Lower leg skin (tissue), 3 donors: ENCODE results near the gene EPHA5.

Experiments used
- POLR2A ChIP-seq, 2 donors: fragments of 450-650 bp; IDR thresholded peaks; one replicate each; pipeline ENCODE4 v1.6.1; 2016 to 2017; ENCODE audit warnings: antibody characterized with exemption in 2 of 2, mild to moderate bottlenecking in 1 of 2, moderate library complexity in 1 of 2
- TF ChIP-seq, protein P1 (sequence below), 3 donors: fragments of 450-650 bp; IDR thresholded peaks; one replicate each; pipeline ENCODE4 v1.5.1; 2016; ENCODE audit warnings: antibody characterized with exemption in 3 of 3, mild to moderate bottlenecking in 3 of 3, moderate library complexity in 2 of 3

DNA sequence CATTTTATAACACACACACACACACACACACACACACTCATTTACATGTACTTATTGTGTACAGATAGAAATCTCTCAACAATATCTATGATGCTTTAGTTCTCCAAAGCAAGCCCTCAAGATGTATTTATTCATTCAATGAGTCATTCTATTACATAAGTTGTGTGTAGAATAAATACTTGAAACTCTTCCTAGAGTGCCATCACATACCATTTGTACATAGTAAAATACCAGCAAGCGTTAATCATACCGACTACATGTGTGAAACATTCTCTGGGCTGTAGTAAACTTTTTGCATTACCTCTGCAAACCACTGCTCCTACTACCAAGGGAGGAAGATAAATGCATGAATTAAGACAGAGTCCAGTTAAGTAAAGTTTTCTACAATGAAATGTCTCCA, 70.9 kb downstream of the EPHA5 start:
- no peak for TF ChIP-seq POLR2A (IDR thresholded peaks at IDR 0.05)
- TF ChIP-seq, protein P1, sequence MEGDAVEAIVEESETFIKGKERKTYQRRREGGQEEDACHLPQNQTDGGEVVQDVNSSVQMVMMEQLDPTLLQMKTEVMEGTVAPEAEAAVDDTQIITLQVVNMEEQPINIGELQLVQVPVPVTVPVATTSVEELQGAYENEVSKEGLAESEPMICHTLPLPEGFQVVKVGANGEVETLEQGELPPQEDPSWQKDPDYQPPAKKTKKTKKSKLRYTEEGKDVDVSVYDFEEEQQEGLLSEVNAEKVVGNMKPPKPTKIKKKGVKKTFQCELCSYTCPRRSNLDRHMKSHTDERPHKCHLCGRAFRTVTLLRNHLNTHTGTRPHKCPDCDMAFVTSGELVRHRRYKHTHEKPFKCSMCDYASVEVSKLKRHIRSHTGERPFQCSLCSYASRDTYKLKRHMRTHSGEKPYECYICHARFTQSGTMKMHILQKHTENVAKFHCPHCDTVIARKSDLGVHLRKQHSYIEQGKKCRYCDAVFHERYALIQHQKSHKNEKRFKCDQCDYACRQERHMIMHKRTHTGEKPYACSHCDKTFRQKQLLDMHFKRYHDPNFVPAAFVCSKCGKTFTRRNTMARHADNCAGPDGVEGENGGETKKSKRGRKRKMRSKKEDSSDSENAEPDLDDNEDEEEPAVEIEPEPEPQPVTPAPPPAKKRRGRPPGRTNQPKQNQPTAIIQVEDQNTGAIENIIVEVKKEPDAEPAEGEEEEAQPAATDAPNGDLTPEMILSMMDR (IDR thresholded peaks at IDR 0.05) = no peak
